NCI-H1105 (cell line): ENCODE results near the gene ACOX1.

Experiments used
- DNase-seq: peaks from one replicate; lab custom pipeline; 2025; lab: John Stamatoyannopoulos, UW

ACOX1 gene

GRCh38 chr17:75978938-75979704, at the start of gene ACOX1, which contains the start of gene TEN1:
Gene ACOX1, minus strand, starts transcription at chr17:75979166. Its CDS starts 93 bp downstream, at chr17:75979073.
Gene TEN1, plus strand, starts transcription at chr17:75979240. Its CDS starts 6,953 bp downstream, at chr17:75986193.
- peak; percentile 96 for DNase-seq

- DNase-seq, result no peak
These were observed 48.3 kb upstream of the ACOX1 start, which contains the start of gene EVPL for GRCh38 chr17:76027159-76027839. Gene EVPL, minus strand, starts transcription at chr17:76027306. Its CDS starts 108 bp downstream, at chr17:76027198.

GRCh38 chr17:76026714-76027158, 47.8 kb upstream of the ACOX1 start:
- no peak for DNase-seq

GRCh38 chr17:76025294-76025693, 46.3 kb upstream of the ACOX1 start:
- no peak for DNase-seq

- DNase-seq, result no peak
These were observed 45.4 kb upstream of the ACOX1 start for GRCh38 chr17:76024353-76024752.

GRCh38 chr17:76023900-76024237, 44.9 kb upstream of the ACOX1 start:
- DNase-seq, result no peak

GRCh38 chr17:76022973-76023899, 44.3 kb upstream of the ACOX1 start:
- no peak for DNase-seq

GRCh38 chr17:76022285-76022684, 43.3 kb upstream of the ACOX1 start:
- no peak for DNase-seq

GRCh38 chr17:76019833-76020467, 41.0 kb upstream of the ACOX1 start:
- no peak for DNase-seq

- DNase-seq, result no peak
These were observed 39.8 kb upstream of the ACOX1 start for GRCh38 chr17:76018801-76019200.

- DNase-seq, result no peak
These were observed 39.3 kb upstream of the ACOX1 start for GRCh38 chr17:76018340-76018680.

- no peak for DNase-seq
These were observed 38.7 kb upstream of the ACOX1 start for GRCh38 chr17:76017481-76018339.

GRCh38 chr17:76014925-76015261, 35.9 kb upstream of the ACOX1 start:
- DNase-seq, result peak; percentile 72

- DNase-seq, result peak; percentile 77
These were observed 35.3 kb upstream of the ACOX1 start for GRCh38 chr17:76014100-76014924.

- DNase-seq, result no peak
These were observed 34.5 kb upstream of the ACOX1 start for GRCh38 chr17:76013377-76013932.

GRCh38 chr17:76011951-76012350, 33.0 kb upstream of the ACOX1 start:
- no peak for DNase-seq

GRCh38 chr17:76009969-76010661, 31.1 kb upstream of the ACOX1 start:
- DNase-seq, result no peak

- DNase-seq, result no peak
These were observed 30.5 kb upstream of the ACOX1 start for GRCh38 chr17:76009447-76009846.
